Stimulated activated CD4-positive, alpha-beta T cell treated with anti-CD3 and anti-CD28 coated beads, Interleukin-15, amount 100 ng/mL, for 48 hours (primary cell): Measurements from ENCODE around the gene MAK.
A peak's percentile ranks its signal among the peaks of the same experiment; 100 is the strongest.
"Not testable (repeated sequence)": the region's sequence is repeated elsewhere in the genome, so short reads cannot be mapped to it uniquely, and the experiment has no call there.

ENCODE experiments used
- DNase-seq, 2 donors: peaks; one replicate each; pipeline ENCODE4 v3.0.0-alpha.2; 2020; ENCODE audit warnings: low read depth in 2 of 2

The MAK gene

DNA sequence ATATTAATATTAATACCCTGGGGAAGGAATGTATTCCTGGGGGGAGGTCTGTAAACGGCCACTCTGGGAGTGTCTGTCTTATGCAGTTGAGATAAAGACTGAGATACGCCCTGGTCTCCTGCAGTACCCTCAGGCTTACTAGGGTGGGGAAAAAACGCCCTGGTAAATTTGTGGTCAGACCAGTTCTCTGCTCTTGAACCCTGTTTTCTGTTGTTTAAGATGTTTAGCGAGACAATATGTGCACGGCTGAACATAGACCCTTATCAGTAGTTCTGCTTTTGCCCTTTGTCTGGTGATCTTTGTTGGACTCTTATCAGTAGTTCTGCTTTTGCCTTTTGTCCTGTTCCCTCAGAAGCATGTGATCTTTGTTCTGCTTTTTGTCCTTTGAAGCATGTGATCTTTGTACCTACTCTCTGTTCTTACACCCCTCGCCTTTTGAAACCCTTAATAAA is 15.5 kb upstream of the MAK start:
- not testable (repeated sequence) for DNase-seq

DNA sequence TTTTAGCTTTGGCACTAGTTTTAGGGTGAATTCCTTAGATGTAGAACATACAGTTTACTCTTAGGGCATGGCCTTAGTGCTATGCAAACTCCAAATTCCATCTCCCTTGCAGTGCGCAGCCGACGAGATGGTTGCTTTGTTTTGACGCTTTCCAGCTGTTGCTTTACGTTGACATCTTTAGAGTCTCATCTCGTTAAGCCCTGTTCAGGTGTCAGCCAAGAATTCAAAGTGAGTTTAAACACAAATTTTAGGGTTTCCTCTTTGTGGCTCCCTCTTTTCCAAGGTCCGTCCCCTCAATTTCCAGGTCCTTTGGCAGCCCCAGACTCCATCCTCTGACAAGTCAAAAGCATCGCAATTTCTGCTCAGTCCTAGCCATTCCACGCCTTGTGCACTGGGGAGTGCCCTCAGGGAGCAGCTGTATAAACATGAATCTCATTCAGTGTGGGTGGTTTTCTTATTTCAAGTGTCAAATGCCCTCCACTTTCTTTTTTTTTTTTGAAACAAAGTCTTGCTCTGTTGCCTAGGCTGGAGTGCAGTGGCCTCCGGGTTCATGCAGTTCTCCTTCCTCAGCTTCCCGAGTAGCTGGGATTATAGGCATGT is 14.1 kb upstream of the MAK start:
- no peak for DNase-seq

DNA sequence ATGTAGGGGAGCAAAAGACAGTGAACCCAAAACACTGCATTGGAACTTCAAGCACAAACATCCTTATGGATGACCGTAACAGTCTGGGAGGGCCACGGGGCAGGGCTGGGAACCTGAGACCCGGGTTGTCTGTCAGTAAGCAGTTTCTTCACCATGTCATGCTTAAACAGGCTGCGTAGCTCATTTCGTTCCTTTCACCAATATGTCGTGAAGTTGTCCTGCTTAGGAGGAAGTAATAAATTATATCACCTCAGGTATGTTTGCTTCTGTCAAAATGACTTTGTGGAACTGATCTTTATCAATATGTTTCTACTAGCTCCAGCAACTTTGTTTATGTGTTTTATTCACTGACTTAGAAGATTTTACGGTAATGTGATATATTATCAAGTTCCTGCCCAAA is 12.4 kb upstream of the MAK start:
- DNase-seq: no peak

DNA sequence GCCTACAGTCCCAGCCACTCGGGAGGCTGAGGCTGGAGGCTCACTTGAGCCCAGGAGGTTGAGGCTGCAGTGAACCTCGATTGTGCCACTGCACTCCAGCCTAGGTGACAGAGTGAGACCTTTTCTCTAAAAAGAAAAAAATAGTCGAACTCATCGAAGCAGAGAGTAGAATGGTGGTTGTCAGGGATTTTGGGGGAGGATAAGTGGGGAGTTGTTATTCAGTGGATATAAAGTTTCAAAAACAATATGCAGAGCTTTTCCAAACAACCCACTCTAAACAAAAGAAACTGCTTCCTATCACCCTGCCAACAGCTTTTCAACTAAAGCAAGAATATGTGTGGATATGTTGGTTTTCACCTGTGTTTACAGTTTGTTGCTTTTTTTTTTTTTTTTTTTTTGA is 11.6 kb upstream of the MAK start:
- no peak for DNase-seq

DNA sequence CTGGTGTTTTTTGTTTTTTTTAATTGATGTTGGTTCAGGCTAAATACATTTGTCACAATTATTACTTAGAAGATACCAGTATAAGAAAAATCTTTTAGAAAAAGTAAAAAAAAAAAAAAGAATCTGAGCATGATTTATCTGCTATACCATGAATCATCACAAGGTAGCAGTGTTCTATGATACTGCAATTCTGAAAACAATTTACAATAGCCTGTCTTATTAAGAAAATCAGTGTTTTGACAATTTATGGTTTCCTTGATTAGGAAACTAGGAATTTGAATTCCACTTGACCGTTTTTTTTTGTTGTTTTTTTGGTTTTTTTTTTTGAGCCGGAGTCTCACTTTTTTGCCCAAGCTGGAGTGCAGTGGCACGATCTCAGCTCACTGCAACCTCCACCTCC is 9.3 kb upstream of the MAK start:
- no peak for DNase-seq

DNA sequence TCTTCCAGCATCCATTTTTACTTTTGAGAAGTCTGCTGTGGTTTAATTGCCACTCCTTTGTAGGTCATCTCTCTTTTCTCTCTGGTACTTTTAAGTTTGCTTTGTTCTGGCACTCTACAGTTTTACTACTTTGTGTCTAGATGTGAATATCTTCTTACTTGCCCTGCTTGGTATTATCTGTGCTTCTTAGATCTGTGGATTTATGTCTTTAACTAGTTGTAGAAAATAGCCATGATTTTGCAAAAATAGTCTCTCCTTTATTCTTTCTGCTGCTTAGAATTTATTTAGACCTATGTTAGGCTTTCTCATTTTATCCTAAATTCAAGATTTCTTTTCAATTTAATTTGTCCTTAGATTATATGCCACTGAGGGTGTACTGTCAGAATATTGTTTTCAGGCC is 5.2 kb upstream of the MAK start:
- DNase-seq: no peak

DNA sequence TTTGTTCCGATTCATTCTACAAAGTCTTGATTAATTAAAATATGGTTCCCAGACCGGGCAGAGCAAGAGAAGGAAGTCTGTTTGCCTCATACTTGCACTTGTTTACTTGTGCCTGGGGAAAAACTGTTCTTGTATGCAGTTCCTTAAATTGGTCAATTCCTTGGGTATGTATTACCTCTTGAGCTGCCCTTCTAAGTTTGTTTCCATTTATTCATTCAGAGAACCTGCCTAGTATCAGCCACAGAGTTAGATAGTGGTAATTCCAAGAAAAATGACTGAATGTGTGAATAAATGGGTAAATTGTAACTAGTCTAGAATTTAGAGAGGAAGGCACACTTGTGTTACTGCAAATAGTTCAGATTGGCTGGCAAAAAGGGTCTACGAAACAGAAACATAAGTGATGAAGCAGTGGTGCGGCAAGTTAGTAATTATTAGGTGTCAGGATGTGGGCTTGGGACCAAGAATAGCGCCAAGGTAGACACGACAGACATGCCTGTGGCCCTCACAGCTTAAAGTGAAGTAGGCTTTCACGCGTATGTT is 525 bp upstream of the MAK start:
- DNase-seq: peak; percentile 13

DNA sequence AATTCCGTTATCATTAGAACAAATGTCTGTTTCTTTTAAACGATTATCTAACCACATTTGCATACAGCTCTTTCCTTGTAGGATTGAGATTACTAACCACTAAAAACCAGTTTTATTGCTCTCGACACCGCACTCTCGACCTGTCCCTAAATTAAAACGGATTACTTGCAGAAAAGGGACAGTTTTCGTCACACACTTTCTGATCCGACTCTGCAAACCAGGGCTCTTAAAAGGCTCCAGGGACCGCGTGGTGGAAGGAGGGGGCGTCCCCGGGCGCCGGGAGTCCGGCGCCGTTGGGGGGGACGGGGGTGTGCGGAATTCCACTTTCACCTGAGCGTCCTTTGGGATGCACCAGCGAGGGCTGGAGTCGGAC is 731 bp downstream of the MAK start:
- DNase-seq: no peak

DNA sequence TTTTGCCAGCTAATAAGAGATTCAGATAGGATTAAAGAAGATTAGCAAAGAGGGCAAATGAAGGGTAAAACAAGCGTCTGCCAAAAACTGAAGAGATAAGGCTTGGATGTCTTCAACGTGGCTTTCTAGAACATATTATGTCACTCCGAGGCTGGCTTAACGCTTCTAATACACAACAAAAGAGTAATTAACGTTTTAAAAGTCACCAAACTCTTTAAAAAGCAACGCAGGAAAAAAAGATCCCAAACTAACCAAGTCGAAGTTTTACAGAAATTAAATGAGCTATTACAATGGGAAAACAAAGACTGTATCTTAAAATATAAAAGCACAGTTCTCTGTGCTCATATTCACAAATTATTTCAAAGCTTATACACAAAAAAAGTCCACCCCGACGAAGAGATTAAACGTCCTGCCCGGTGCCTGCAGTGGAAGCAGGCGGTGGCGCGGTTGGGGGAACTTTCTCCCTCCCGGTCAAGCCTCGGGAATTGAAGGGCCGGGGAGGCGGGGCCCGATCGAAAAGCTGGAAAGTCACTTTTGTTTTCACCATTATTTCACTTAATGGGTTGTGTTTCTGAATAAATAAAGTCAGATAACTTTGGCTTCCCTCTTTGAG is 1.2 kb downstream of the MAK start:
- no peak for DNase-seq

DNA sequence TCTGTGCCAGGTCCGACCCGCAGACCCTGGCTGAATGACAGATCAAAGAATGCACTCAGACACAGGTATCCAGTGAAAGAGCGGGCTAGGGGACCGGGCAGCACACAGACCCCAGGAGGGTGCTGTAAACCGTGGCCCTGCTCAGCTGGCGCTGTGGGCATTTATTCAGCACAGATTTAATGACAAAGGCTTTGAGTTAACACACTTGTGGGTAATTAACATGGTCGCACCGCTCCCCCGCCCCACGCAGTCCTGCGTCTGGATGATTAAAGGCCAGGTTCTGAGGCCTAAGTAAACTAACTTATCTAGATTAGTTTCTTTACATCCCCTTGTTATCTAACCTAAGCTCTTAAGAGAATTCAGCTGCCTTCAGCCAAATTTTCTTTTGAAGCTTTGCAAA is 3.5 kb downstream of the MAK start:
- DNase-seq: no peak

DNA sequence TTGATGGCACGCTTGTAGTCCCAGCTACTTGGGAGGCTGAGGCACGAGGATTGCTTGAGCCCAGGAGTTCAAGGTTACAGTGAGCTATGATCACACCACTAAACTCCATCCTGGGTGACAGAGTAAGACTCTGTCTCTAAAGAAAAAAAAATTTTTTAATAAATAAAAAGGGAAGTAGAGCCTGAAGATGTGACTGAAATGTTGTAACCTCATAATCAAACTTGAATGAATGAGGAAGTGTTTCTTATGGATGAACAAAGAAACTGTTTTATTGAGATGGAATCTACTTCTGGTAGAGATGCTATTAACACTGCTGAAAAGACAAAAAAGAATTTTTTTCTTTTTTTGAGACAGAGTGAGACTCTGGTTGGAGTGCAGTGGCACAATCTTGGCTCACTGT is 6.7 kb downstream of the MAK start:
- no peak for DNase-seq

DNA sequence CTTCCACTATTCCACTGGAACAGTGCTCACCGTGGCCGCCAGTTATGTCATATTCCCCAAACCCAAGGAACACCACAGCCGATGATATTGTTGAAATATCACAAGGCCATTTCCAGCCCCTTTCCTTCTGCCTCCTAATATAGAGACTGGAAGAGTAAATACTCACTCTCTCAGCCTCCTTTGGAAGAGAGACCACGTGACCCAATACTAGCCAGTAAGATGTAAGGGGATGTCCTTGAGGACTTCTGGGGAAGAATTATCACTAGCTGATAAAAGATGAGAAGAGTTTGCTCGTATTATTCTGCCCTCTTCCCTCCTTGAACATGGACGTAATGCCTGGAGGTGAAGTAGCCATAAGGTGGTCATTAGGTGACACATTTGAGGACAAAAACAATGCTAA is 13.5 kb downstream of the MAK start:
- no peak for DNase-seq

DNA sequence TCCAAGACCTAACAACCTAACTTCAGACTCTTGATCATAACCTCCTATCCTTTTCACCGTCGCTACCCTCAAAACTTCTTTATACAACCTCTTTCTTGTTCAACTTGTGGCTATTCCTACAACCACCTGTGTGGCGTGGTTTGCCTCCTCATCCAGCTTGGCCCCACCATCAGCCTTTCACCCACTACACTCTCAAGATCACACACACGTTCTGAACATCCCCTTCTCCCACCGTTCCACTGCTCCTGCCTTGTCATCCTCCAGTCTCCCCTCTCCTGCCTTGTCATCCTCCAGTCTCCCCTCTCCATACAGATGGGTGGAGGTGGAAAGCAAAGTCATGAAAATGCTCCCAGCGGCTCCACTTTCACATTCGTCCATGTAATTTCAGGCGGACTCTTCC is 14.0 kb downstream of the MAK start:
- DNase-seq: no peak

DNA sequence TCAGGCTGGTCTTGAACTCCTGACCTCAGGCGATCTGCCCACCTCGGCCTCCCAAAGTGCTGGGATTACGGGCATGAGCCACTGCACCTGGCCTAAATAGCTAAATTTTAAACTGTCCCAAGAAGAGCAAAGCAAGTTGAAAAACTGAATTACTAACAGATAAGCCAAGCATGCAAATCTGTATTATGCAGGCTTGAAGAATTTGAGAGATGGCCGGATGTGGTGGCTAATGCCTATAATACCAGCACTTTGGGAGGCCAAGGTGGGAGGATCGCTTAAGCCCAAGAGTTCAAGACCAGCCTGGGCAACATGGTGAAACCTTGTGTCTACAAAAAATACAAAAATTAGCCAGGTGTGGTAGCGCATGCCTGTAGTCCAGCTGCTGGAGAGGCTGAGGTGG is 24.2 kb downstream of the MAK start:
- DNase-seq: not testable (repeated sequence)

DNA sequence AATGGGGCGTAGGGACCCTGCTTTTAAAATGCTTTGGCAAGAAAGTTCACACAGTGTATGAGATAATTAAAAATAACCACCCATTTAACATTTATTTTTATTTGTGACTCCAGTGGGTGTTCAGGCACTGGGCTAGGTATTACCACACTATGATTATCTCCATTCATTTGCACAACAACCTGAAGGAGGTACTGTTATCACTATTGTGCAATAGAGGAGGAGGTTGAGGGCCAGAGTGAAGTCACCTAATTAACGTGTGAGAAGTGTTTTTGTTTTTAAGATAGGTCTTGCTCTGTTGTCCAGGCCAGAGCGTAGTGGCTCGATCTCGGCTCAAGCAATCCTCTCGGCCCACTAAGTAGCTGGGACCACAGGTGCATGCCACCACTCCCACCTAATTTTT is 29.2 kb downstream of the MAK start:
- no peak for DNase-seq

DNA sequence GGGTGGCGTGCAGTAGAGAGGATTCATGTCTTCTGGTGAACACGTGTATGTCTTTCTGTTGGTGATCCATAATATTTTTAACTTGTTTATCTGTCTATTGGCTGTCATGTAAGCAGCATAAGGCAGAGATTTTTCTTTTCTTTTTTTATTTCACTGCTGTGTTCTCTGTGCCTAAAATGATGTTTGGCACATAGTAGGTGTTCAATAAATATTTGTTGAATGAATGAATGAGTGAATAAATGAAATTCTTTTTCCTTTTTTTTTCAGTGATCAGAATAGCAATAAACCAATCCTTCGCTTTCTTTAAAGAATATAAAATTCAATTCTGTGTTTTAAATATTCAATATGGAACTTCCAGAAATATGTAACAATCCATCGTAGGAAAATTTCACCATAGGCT is 30.0 kb downstream of the MAK start:
- DNase-seq: no peak

DNA sequence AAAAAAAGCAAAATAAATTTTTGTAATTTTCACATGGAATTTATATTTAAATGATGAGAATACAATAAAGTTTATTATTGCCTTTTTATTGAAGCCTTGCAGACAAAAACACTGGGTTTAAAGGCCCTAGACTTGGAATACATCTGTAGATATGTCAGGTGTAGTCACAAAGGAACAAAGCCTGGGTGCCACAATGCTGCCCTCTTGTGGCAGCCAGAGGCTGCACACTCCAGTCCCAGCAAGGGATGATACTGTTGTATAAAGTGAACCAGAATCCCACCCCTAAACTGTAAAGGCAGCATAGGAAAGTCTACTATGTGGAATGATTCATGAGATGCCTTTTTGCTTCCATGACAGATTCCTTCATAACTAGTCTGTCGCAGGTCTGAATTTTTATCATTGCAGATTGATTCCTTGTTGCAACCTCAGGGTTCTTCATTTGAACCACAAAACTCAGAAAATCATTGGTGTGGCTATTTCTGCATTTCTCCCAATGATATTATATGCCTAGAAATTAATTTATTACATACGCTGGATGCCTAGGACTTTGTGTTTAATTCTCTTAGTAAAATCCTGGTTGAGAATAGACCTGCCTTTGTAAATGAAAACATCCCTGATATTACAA is 37.0 kb downstream of the MAK start:
- peak; percentile 10 to 43 for DNase-seq

DNA sequence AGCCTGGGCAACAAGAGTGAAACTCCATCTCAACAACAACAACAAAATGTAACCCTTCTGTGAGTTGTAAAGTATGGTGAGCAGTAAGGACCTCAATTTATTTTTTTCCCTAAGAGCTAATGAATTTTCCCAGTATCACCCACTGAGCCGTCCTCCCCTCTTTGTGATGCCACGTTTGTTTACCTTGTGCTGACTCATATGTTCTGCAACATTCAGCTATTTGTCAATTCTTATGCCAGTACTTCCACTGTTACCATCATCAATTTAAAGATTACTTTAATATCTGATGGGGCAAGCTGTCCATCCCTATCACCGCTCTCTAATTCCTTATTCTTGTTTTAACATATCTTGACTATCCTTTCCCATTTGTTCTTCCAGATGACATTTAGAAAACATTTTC is 37.5 kb downstream of the MAK start:
- DNase-seq: no peak

DNA sequence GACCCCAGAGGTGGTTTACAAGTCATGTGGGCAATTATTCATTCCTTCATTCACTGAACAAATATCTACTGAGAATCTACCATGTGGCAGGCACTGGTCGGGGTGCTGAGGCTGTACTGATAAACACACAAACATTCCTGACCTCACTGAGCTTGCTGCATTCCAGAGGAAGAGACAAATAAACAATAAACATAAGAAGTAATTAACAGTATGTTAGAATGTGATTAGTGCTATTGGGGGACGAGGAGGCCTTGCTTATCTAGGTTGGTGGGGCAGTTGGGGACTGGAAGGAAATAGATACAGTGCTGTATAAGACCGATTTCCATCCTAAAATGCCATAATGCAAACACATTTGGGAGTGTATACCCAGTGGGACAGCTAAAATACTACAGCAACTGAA is 44.1 kb downstream of the MAK start:
- DNase-seq: no peak

DNA sequence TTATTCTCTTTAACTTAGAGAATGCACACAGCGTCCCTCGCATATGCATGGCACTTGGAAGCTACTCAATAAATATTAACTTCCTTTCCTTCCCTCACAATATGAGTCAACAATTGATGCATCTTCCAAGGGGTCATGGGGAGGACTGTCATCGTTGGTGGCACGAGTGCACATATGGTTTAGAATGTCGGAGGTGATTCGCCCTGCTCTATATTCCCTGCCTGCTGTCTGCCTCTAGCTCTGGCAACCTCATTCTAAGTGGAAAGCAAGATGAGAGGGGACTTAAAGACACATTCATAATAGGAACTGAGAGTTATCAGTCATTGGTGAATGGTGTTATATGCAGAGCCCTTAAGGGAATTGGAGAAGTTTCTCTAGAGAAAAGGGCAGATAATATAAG is 44.6 kb downstream of the MAK start:
- no peak for DNase-seq

DNA sequence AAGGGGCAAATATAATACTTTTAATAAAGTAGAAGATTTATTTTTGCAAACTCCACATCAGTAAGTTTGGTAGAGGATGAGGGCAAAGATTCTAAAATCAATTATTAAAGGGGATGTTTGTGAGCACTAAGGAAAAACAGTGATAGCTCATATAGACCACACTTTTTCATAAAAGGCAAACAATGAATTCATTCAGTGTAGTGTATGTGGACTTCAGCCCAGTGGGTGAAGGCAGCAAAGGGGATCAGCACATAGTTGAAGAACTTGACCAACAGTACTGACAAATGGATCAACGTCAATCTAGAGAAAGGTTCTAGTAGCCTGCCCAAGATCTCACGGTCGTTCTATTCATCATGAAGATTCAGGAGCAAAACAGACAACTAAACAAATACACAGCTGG is 45.3 kb downstream of the MAK start:
- DNase-seq: no peak

DNA sequence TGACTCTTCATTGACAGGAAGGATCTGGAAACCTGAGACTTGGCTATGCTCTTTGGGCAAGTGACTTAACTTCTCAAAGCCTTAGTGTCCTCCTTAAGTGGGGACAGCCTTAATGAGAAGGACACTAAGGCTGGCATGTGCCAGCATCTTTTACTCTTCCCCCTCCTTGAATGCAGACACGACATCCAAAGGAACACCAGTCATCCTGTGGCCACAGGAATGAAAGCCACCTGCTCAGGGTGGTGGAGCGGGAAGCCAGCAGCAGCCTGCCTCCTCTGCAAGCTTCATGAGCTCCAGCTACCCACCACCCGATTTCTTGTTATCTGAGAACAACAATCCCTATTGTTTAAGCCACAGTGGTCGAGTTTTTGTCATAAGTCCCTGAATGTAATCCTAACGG is 46.2 kb downstream of the MAK start:
- no peak for DNase-seq

DNA sequence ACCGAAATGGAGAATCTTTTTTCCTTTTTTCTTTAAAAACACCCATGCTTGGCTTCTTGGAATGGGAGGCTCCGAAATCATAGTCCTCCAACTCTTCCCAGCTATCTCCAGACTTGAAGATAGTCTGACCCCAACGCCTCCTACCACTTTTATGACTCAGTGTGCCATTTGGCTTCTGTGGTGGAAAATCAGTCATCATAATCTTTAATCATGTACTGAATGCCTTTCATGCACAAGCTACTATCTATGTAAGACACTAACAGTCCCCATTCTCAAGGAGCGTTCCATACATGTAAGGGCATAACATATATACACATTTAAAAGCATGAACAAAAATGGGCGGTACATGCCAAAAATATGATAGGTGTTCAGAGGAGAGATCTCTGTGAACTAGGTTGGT is 46.7 kb downstream of the MAK start:
- no peak for DNase-seq

DNA sequence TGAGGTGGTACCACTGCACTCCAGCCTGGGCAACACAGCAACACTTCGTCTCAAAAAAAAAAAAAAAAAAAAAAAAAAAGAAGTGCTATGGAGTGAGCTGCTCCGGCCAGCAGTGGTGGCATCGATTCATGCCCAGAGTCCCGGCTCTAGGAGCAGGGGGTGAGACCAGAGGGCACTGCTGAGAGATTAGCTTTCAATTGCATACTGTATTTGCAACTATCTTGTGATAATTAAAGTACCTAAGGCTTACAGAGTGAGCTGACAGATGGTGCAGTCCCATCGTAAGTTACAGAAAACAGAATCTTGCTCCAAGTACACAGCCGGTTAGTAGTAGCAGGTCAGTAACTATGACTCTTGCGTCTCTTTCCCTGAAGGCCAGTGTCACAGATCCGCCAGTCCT is 59.3 kb downstream of the MAK start:
- no peak for DNase-seq
